H7 (cell line): Measurements from ENCODE around the gene MGAT4A. TPM values are rescaled to one million over a fixed set of nuclear protein-coding genes. Genes with fewer than 3 reads are reported as not detected.
A peak's percentile ranks its signal among the peaks of the same experiment; 100 is the strongest.

ENCODE experiments used
- DNase-seq: peaks from one replicate; pipeline ENCODE4 v3.0.0; 2012
- H3K27me3 ChIP-seq: 2 replicates; pipeline ENCODE4 v1.6.0; 2011; ENCODE audit warnings: mild to moderate bottlenecking, low read length; ENCODE audit not compliant: control insufficient read depth, insufficient read depth
- H3K36me3 ChIP-seq: replicated peaks from 2 replicates; pipeline ENCODE4 v1.5.1; 2011; ENCODE audit warnings: low read length; ENCODE audit not compliant: control insufficient read depth, insufficient read depth
- H3K4me3 ChIP-seq: 2 replicates; pipeline ENCODE4 v1.5.1; 2011; ENCODE audit warnings: low read depth, mild to moderate bottlenecking, control low read depth, low read length, moderate library complexity; ENCODE audit not compliant: insufficient read depth
- total RNA-seq: library from RNA; depleted of rRNA; stranded (reverse); fragments of >200 nt; shearing (Covaris generic); gene quantifications from 2 replicates; pipeline ENCODE4 v1.2.3, GENCODE V29; 2014; rRNA removed

The MGAT4A gene
- total RNA-seq, 1 experiment from 2014 or later: 2.1 TPM

GRCh38 chr2:98571796-98572195 lies 159.1 kb downstream of the MGAT4A start:
- H3K36me3 ChIP-seq: peaks cover 5% of the 10 kb centered on the region
- H3K27me3 ChIP-seq: no peaks in the 10 kb centered on the region
- H3K4me3 ChIP-seq: no peak overlapping the region
- DNase-seq: no peak

- H3K4me3 ChIP-seq: no peak overlapping the region
- H3K36me3 ChIP-seq: peaks cover 5% of the 10 kb centered on the region
- no peak for DNase-seq
- no peaks in the 10 kb centered on the region for H3K27me3 ChIP-seq
Measured at GRCh38 chr2:98571121-98571701, 159.7 kb downstream of the MGAT4A start.

- Histone ChIP-seq H3K4me3 (no peak overlapping the region), H3K27me3 (no peaks in the 10 kb centered on the region), H3K36me3 (peaks cover 5% of the 10 kb centered on the region)
- DNase-seq: no peak
Measured at GRCh38 chr2:98570356-98570755, 160.6 kb downstream of the MGAT4A start.

GRCh38 chr2:98569915-98570314 lies 161.0 kb downstream of the MGAT4A start:
- H3K36me3 ChIP-seq: peaks cover 7% of the 10 kb centered on the region
- DNase-seq: no peak

GRCh38 chr2:98569197-98569793 lies 161.6 kb downstream of the MGAT4A start:
- Histone ChIP-seq H3K36me3 (peaks cover 10% of the 10 kb centered on the region), H3K27me3 (no peaks in the 10 kb centered on the region), H3K4me3 (no peak overlapping the region)
- peak; percentile 94 for DNase-seq

More at GRCh38 chr2:98569915-98570314, 161.0 kb downstream of the MGAT4A start:
- Histone ChIP-seq H3K27me3 (no peaks in the 10 kb centered on the region), H3K4me3 (no peak overlapping the region)

Other genes with a start within 250 kb of the MGAT4A start
- gene COA5, start 122.6 kb downstream of the MGAT4A start, total RNA-seq: 19.7 and 28.6 TPM in 2 replicates
- 36.3 and 37.1 TPM in 2 replicates for gene UNC50, start 122.5 kb downstream of the MGAT4A start, total RNA-seq
- gene CRACDL, start 205.1 kb upstream of the MGAT4A start, total RNA-seq: 0.04 and 0.24 TPM in 2 replicates